K562 (cell line): ENCODE data around the gene GALNT16. TPM values are rescaled to one million over a fixed set of nuclear protein-coding genes. Genes with fewer than 3 reads are reported as not detected.

Experiments
- ATAC-seq: fragments of 200-7000 bp; cut with Tn5 transposase; 3 replicates; pipeline ENCODE4 v1.9.1; 2020; ENCODE audit warnings: moderate library complexity
- BruUV-seq: library from RNA; stranded (reverse); fragments of 400-500 nt; replicated peaks from 2 replicates; lab custom pipeline; 2021; lab: Mats Ljungman, UMichigan
- CTCF ChIA-PET: fragments of 300-600 bp; formaldehyde crosslinking; extraction: SDS; loops from one replicate; lab custom pipeline; 2021; ENCODE audit warnings: low intra/inter-chr PET ratio; lab: Yijun Ruan, JAX
- POLR2A ChIA-PET: fragments of 300-600, 350-650 bp; sonication (Branson Sonifier 250); formaldehyde crosslinking; extraction: SDS; loops from one replicate; lab custom pipeline; 2021; ENCODE audit warnings: antibody characterized with exemption, inconsistent platforms; lab: Yijun Ruan, JAX
- DNase-seq, 4 experiments: peaks; one replicate each; pipeline versions ENCODE4 v3.0.0 to v3.0.0-alpha.2; 2011 to 2018; ENCODE audit warnings: low spot score in 3 of 4, mixed read lengths in 3 of 4; ENCODE audit errors: extremely low read depth in 1 of 4
- FAIRE-seq: peaks from 2 replicates; lab custom pipeline; 2011; peaks lifted over from hg19 to GRCh38; lab: Jason Lieb, UNC
- H2AFZ ChIP-seq: 2 replicates; pipeline ENCODE4 v1.6.0; 2011; ENCODE audit warnings: low read depth, low read length, control low read depth, inconsistent platforms
- H3K27ac ChIP-seq: fragments of 200-600 bp; 3 replicates; pipeline ENCODE4 v1.8.0; 2011; ENCODE audit warnings: low read depth, mild to moderate bottlenecking, control low read depth, inconsistent platforms, low read length, moderate library complexity, mixed read lengths; ENCODE audit errors: extremely low read depth
- H3K27me3 ChIP-seq, 2 experiments: fragments of 300-600 bp in 1 of 2; 2 replicates in 1 of 2; 3 replicates in 1 of 2; pipeline versions ENCODE4 v1.6.0 to v1.8.0; 2011; ENCODE audit warnings: inconsistent platforms in 2 of 2, low read length in 2 of 2, mild to moderate bottlenecking in 1 of 2, mixed read lengths in 1 of 2, moderate library complexity in 1 of 2; ENCODE audit not compliant: control insufficient read depth in 2 of 2, insufficient read depth in 2 of 2
- H3K36me3 ChIP-seq: fragments of 300-600 bp; 3 replicates; pipeline ENCODE4 v1.8.0; 2011; ENCODE audit warnings: mild to moderate bottlenecking, low read length, inconsistent platforms; ENCODE audit not compliant: control insufficient read depth, insufficient read depth
- H3K4me1 ChIP-seq, 2 experiments: fragments of 200-600 bp in 1 of 2; replicated peaks in 1 of 2; 2 replicates in 1 of 2; 3 replicates in 1 of 2; pipeline versions ENCODE4 v1.5.1 to v1.8.0; 2011; ENCODE audit warnings: inconsistent platforms in 2 of 2, low read length in 2 of 2, mild to moderate bottlenecking in 1 of 2, mixed read lengths in 1 of 2, moderate library complexity in 1 of 2; ENCODE audit not compliant: control insufficient read depth in 2 of 2, insufficient read depth in 2 of 2
- H3K4me2 ChIP-seq: 2 replicates; pipeline ENCODE4 v1.6.1; 2011; ENCODE audit warnings: low read length, control low read depth, inconsistent platforms, mixed read lengths; ENCODE audit not compliant: insufficient read depth
- H3K4me3 ChIP-seq: fragments of 200-600 bp; sonication (generic), shearing (Covaris generic); 2 replicates; pipeline ENCODE4 v1.5.1; 2016; ENCODE audit warnings: control low read depth, inconsistent platforms
- H3K79me2 ChIP-seq: fragments of 200-600 bp; 3 replicates; pipeline ENCODE4 v1.8.0; 2011; ENCODE audit warnings: low read length, inconsistent platforms; ENCODE audit not compliant: control insufficient read depth, insufficient read depth
- H3K9ac ChIP-seq, 2 experiments: 2 replicates each; pipeline versions ENCODE4 v1.6.0 to v1.6.1; 2011; ENCODE audit warnings: low read depth in 2 of 2, low read length in 2 of 2, control low read depth in 1 of 2, inconsistent platforms in 1 of 2, mild to moderate bottlenecking in 1 of 2, mixed read lengths in 1 of 2; ENCODE audit not compliant: insufficient read depth in 1 of 2
- H3K9me1 ChIP-seq: one replicate; pipeline ENCODE4 v1.6.0; 2011; ENCODE audit warnings: inconsistent platforms, mild to moderate bottlenecking, low read length, moderate library complexity; ENCODE audit not compliant: control insufficient read depth, insufficient read depth
- H3K9me3 ChIP-seq: replicated peaks from 2 replicates; pipeline ENCODE4 v1.5.1; 2011; ENCODE audit warnings: low read depth, low read length, inconsistent platforms; ENCODE audit not compliant: control insufficient read depth, insufficient read depth
- H4K20me1 ChIP-seq: replicated peaks from 2 replicates; pipeline ENCODE4 v1.6.1; 2011; ENCODE audit warnings: low read length, inconsistent platforms, mixed read lengths; ENCODE audit not compliant: control insufficient read depth, insufficient read depth
- ZNF23 ChIP-seq: fragments of 250-450 bp; sonication (Bioruptor Pico); IDR thresholded peaks from 2 replicates; pipeline ENCODE4 v1.4.0; 2020; ENCODE audit warnings: mild to moderate bottlenecking
- ZNF583 ChIP-seq: fragments of 250-450 bp; sonication (Bioruptor Pico); IDR thresholded peaks from 2 replicates; pipeline ENCODE4 v1.4.0; 2020
- WGBS: fragments of 100-300 bp; shearing (Covaris generic); methylation state at CpG from one replicate; pipeline ENCODE4 v1.1.6; 2016; ENCODE audit warnings: low coverage, mixed read lengths; ENCODE audit not compliant: insufficient coverage; ENCODE audit errors: missing lambda C conversion rate; 5-methylcytosine and 5-hydroxymethylcytosine counted together
- in situ Hi-C: fragments of 300-500 bp; cut with MboI; formaldehyde crosslinking; loops from 4 replicates; pipeline ENCODE4 v1.15.0; 2018; ENCODE audit warnings: inconsistent platforms, mixed read lengths
- intact Hi-C: fragments of 100-400 bp; cut with micrococcal nuclease; formaldehyde crosslinking; loops from 2 replicates; pipeline ENCODE4 v1.14.2; 2022
- polyA plus RNA-seq, 8 experiments: library from polyadenylated mRNA; depleted of rRNA in 4 of 8; stranded (reverse) in 5 of 8; unstranded in 3 of 8; fragments of >200 nt; fragmentation: Nextera tagmentation in 2 of 8; fragmentation: Illumina TruSeq in 1 of 8; extraction: Ambion mirVana in 2 of 8; extraction: Trizol in 1 of 8; gene quantifications; 2 replicates each; pipeline versions ENCODE4 v1.2.1 to v1.2.3, GENCODE V29; 2011 to 2014; ENCODE audit warnings: inconsistent platforms in 1 of 8, missing spikeins in 1 of 8
- total RNA-seq, 7 experiments: library from RNA; depleted of rRNA in 6 of 7; stranded (reverse); fragments of >200 nt in 6 of 7; fragmentation: Illumina TruSeq in 2 of 7; extraction: Trizol in 2 of 7; gene quantifications; 2 replicates each; pipeline versions ENCODE4 v1.2.1 to v1.2.3, GENCODE V29; 2011 to 2021; ENCODE audit warnings: low replicate concordance in 1 of 7
- TF ChIP-seq, protein P1 (sequence below), 3 experiments: fragments of 200-800 bp in 1 of 3; sonication (Bioruptor generic) in 1 of 3; sonication (generic) in 1 of 3; formaldehyde crosslinking in 1 of 3; IDR thresholded peaks; 2 replicates each; pipeline versions ENCODE4 v1.6.1 to v1.8.0; 2016 to 2022; ENCODE audit warnings: mild to moderate bottlenecking in 2 of 3, missing compliant biosample characterization in 2 of 3, missing genetic modification characterization in 2 of 3, missing genetic modification reagents in 1 of 3
- TF ChIP-seq, protein P2 (sequence below): sonication (generic); formaldehyde crosslinking; IDR thresholded peaks from 2 replicates; pipeline ENCODE4 v1.8.0; 2023; ENCODE audit warnings: mild to moderate bottlenecking, missing genetic modification reagents

GALNT16 gene
- total and polyA plus RNA-seq, 9 of the 15 experiments (the other 6 are each of a cell fraction or from before 2014, with no cell fraction given), result not detected

DNA sequence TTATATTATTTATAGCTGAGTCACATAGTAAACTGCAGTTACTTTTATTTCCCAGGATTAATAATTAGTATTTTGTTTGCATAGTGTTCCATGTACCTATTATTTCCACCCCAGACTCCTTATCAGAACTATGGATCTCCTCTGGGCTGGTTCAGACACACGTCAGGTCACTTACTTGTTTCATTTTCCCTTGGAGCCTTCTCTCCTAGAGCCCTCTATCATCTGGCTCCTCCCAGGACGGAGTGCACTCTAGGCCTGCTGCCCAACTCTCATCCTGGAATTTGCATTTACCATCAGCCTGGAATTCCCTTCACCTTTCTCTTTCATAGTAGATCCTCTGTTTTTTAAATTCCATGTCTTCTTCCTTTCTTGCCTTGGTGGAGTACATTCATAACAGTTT lies 28.5 kb upstream of the GALNT16 start:
- 55% methylated on average over 2 of the region's 2 CpGs for WGBS
- DNase-seq (no peak), ATAC-seq (no peak), FAIRE-seq (no peak)
- Histone ChIP-seq H3K27me3 (no peaks in the 10 kb centered on the region), H3K9ac (no peak overlapping the region), H4K20me1 (no peaks in the 10 kb centered on the region), H3K27ac (no peak overlapping the region), H3K4me2 (no peak overlapping the region), H3K79me2 (no peaks in the 10 kb centered on the region), H3K36me3 (no peaks in the 10 kb centered on the region), H3K9me1 (no peaks in the 10 kb centered on the region), H3K9me3 (no peaks in the 10 kb centered on the region), H3K4me1 (no peaks in the 10 kb centered on the region), H2AFZ (no peak overlapping the region), H3K4me3 (no peak overlapping the region)
- TF ChIP-seq, protein P1, sequence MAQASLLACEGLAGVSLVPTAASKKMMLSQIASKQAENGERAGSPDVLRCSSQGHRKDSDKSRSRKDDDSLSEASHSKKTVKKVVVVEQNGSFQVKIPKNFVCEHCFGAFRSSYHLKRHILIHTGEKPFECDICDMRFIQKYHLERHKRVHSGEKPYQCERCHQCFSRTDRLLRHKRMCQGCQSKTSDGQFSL (CRISPR knock-in tag; IDR thresholded peaks at IDR 0.05), result no peak
- TF ChIP-seq, protein P1 (tag; IDR thresholded peaks at IDR 0.05), result no peak
- no peak for TF ChIP-seq ZNF23
- TF ChIP-seq, protein P2, sequence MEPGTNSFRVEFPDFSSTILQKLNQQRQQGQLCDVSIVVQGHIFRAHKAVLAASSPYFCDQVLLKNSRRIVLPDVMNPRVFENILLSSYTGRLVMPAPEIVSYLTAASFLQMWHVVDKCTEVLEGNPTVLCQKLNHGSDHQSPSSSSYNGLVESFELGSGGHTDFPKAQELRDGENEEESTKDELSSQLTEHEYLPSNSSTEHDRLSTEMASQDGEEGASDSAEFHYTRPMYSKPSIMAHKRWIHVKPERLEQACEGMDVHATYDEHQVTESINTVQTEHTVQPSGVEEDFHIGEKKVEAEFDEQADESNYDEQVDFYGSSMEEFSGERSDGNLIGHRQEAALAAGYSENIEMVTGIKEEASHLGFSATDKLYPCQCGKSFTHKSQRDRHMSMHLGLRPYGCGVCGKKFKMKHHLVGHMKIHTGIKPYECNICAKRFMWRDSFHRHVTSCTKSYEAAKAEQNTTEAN (CRISPR knock-in tag), result no peak
- no peak for TF ChIP-seq ZNF583
- in situ Hi-C loops (no loop called here), intact Hi-C loops (no loop called here)
- BruUV-seq, result no TSS peak
- ChIA-PET CTCF (no interaction called here), POLR2A (no interaction called here)
